ENCODE results near the gene DGKG.

- TF ChIP-seq POLR2A (IDR thresholded peaks at IDR 0.05; ENCODE audit: low read length) (no peak), GATA1 (IDR thresholded peaks at IDR 0.05; ENCODE audit: low read depth, low read length) (no peak)
Measured at GRCh38 chr3:186287711-186288110, 74.3 kb downstream of the DGKG start.
